Measurements from ENCODE around the gene TENT4B.

Gene TENT4B

DNA sequence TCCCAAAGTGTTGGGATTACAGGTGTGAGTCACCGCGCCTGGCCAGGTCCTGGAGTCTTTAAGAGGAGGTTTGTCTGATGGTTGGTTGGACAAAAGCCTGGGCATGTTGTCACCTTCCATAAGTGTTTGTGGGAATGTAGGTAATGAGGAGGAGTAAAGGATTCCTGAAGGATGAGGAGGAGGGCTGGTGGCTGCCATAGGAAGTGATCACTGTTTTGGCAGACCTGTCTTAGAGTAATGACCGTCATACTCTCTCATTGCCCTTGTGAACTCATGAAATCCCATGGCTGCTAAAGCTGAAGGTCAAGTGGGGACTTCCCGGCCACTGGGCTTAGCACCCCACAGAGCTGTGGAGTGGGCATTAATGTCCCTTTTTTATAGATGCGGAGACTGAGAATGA is 40.5 kb downstream of the TENT4B start:
- H4K20me1 ChIP-seq (ENCODE audit: control insufficient read depth, insufficient read depth, low read depth, low read length): no peaks in the 10 kb centered on the region
- H3K36me3 ChIP-seq (ENCODE audit: control insufficient read depth, low read length): no peaks in the 10 kb centered on the region
- no peak overlapping the region for H3K27ac ChIP-seq (ENCODE audit: low read depth, low read length)
- H3K9me3 ChIP-seq (ENCODE audit: control insufficient read depth, insufficient read depth, low read length): no peaks in the 10 kb centered on the region
- no peaks in the 10 kb centered on the region for H3K9me2 ChIP-seq (replicated peaks; ENCODE audit: control insufficient read depth, low read length)
- no peak overlapping the region for H3K4me2 ChIP-seq (ENCODE audit: low read length)
- peaks cover 48% of the 10 kb centered on the region for H3K4me1 ChIP-seq (ENCODE audit: control insufficient read depth, low read length)
- H3K79me2 ChIP-seq (ENCODE audit: control insufficient read depth, low read length): peaks cover 46% of the 10 kb centered on the region
- H3K27me3 ChIP-seq (ENCODE audit: control insufficient read depth, low read length): no peaks in the 10 kb centered on the region
- H3F3A ChIP-seq (ENCODE audit: control insufficient read depth, insufficient read depth): no peaks in the 10 kb centered on the region
- no peak overlapping the region for H3K4me3 ChIP-seq (ENCODE audit: low read length)
- TF ChIP-seq, protein P1, sequence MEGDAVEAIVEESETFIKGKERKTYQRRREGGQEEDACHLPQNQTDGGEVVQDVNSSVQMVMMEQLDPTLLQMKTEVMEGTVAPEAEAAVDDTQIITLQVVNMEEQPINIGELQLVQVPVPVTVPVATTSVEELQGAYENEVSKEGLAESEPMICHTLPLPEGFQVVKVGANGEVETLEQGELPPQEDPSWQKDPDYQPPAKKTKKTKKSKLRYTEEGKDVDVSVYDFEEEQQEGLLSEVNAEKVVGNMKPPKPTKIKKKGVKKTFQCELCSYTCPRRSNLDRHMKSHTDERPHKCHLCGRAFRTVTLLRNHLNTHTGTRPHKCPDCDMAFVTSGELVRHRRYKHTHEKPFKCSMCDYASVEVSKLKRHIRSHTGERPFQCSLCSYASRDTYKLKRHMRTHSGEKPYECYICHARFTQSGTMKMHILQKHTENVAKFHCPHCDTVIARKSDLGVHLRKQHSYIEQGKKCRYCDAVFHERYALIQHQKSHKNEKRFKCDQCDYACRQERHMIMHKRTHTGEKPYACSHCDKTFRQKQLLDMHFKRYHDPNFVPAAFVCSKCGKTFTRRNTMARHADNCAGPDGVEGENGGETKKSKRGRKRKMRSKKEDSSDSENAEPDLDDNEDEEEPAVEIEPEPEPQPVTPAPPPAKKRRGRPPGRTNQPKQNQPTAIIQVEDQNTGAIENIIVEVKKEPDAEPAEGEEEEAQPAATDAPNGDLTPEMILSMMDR (IDR thresholded peaks at IDR 0.05; ENCODE audit: low read depth, low read length, poor library complexity, severe bottlenecking): no peak
- no peak for TF ChIP-seq EZH2phosphoT487 (IDR thresholded peaks at IDR 0.05; ENCODE audit: borderline replicate concordance, low read length)

DNA sequence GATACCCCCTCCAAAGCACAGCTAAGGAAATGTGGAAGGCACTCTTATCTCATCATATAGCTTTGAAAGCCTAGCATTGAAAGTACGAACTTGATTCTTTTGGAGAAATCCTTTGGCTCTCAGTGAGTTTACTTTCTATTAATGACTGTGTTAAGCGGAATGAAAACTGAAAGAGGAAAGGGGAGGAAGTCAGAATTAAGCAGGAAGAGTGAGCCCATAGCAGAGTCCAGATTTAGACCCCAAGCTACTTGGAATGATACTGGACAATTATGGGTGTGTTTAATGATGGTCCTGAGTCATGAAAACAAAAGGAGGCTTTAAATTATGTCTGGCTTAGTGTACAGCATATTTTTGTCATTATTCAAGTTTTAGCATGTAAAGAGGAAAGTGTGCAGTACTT is 42.2 kb downstream of the TENT4B start:
- H4K20me1 ChIP-seq (ENCODE audit: control insufficient read depth, insufficient read depth, low read depth, low read length): no peaks in the 10 kb centered on the region
- peak overlapping the region; percentile 17; the same call in 1 of the 2 replicates for H3K4me2 ChIP-seq (ENCODE audit: low read length)
- no peaks in the 10 kb centered on the region for H3K9me2 ChIP-seq (replicated peaks; ENCODE audit: control insufficient read depth, low read length)
- H3K79me2 ChIP-seq (ENCODE audit: control insufficient read depth, low read length): peaks cover 52% of the 10 kb centered on the region
- no peaks in the 10 kb centered on the region for H3K36me3 ChIP-seq (ENCODE audit: control insufficient read depth, low read length)
- no peak overlapping the region for H3K4me3 ChIP-seq (ENCODE audit: low read length)
- no peak for TF ChIP-seq EZH2phosphoT487 (IDR thresholded peaks at IDR 0.05; ENCODE audit: borderline replicate concordance, low read length)
- TF ChIP-seq, protein P1 (IDR thresholded peaks at IDR 0.05; ENCODE audit: low read depth, low read length, poor library complexity, severe bottlenecking): no peak
- no peaks in the 10 kb centered on the region for H3K9me3 ChIP-seq (ENCODE audit: control insufficient read depth, insufficient read depth, low read length)
- H3K27ac ChIP-seq (ENCODE audit: low read depth, low read length): no peak overlapping the region
- no peaks in the 10 kb centered on the region for H3F3A ChIP-seq (ENCODE audit: control insufficient read depth, insufficient read depth)
- no peaks in the 10 kb centered on the region for H3K27me3 ChIP-seq (ENCODE audit: control insufficient read depth, low read length)
- H3K4me1 ChIP-seq (ENCODE audit: control insufficient read depth, low read length): peaks cover 54% of the 10 kb centered on the region

DNA sequence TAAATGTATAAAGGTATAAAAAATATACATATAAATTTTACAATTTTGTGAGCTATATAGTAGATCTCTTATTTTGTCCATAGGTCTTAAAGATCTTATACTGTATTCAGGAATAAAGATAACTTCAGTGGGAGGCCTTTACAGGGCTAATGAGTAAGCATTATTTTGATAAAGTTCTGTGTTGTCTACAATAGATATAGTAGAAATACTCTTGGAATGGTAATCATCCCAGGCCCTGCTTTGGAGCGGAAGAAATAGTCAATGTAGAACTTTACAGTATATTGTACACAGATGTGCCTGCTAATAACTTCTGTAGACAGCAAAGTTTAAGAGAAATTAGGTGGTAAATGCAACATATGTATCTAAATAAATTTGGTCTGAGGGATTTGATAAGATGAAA is 42.6 kb downstream of the TENT4B start:
- Histone ChIP-seq H3K4me1 (ENCODE audit: control insufficient read depth, low read length) (peaks cover 54% of the 10 kb centered on the region), H3K27me3 (ENCODE audit: control insufficient read depth, low read length) (no peaks in the 10 kb centered on the region), H4K20me1 (ENCODE audit: control insufficient read depth, insufficient read depth, low read depth, low read length) (no peaks in the 10 kb centered on the region), H3K4me3 (ENCODE audit: low read length) (no peak overlapping the region), H3K9me2 (replicated peaks; ENCODE audit: control insufficient read depth, low read length) (no peaks in the 10 kb centered on the region), H3F3A (ENCODE audit: control insufficient read depth, insufficient read depth) (no peaks in the 10 kb centered on the region), H3K9me3 (ENCODE audit: control insufficient read depth, insufficient read depth, low read length) (no peaks in the 10 kb centered on the region), H3K27ac (ENCODE audit: low read depth, low read length) (no peak overlapping the region), H3K36me3 (ENCODE audit: control insufficient read depth, low read length) (no peaks in the 10 kb centered on the region), H3K4me2 (ENCODE audit: low read length) (no peak overlapping the region), H3K79me2 (ENCODE audit: control insufficient read depth, low read length) (peaks cover 48% of the 10 kb centered on the region)
- TF ChIP-seq, protein P1 (IDR thresholded peaks at IDR 0.05; ENCODE audit: low read depth, low read length, poor library complexity, severe bottlenecking): no peak
- no peak for TF ChIP-seq EZH2phosphoT487 (IDR thresholded peaks at IDR 0.05; ENCODE audit: borderline replicate concordance, low read length)
